ENCODE measurements around the gene LENG9.
"Not testable (repeated sequence)": the region's sequence is repeated elsewhere in the genome, so short reads cannot be mapped to it uniquely, and the experiment has no call there.

The LENG9 gene

DNA sequence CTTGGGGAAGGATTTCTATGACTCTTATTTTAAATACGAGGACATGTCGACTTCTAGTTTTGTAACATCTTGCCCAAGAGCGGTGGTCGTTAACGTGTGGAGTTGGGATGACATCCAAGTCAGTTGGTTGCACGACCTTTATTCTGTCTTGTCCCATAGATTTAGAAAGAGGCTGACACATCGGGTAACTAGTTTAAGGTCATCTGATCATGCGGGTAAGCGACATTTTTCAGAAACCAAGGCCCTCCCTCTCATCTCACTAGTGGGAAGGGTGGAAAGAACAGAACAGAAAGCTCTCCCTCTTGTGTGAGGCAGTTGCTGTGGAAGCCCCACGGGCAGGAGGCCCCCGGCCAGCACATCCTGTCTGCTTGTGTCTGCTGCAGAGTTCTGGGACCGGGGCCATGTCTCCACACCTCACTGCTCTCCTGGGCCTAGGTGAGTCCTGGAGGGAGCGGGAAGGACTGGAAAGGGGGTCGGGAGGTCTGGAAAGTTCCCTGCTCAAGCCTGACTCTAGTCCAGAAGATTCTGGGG, 39.0 kb upstream of the LENG9 start, which contains the start of gene LAIR2:
LAIR2 (plus strand) TSS at position 314 of the 531 bp plus-strand sequence; CDS start at position 402, 88 bp downstream.
- Histone ChIP-seq H3K36me3 (no peaks in the 10 kb centered on the region), H3K27me3 (peaks cover 89% of the 10 kb centered on the region), H3K4me1 (ENCODE audit: control insufficient read depth in 1 of 2, insufficient read depth in 1 of 2, low read depth in 1 of 2, low read length in 1 of 2) (no peaks in the 10 kb centered on the region), H3K9me3 (no peaks in the 10 kb centered on the region), H3K27ac (no peak within 1 kb of the TSS), H3K4me3 (ENCODE audit: low read depth in 1 of 2, low read length in 1 of 2) (no peak within 1 kb of the TSS)
- no peak for TF ChIP-seq CTCF (IDR thresholded peaks at IDR 0.05)

DNA sequence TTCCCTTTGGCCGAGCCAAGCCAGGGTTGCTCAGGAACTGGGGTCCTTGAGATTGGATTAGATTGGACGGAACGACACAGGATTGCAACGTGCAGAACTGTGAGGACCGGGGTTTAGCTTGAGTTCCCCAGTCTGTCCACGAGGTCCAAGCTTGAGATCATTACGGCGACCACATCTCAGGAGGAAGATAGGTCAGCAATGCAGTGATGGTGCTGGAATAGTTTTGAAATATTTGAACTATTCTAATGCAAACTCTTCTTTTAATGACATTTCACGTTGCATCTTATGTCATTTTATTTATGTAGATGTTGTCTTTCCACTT, 34.8 kb upstream of the LENG9 start:
- H3K27me3 ChIP-seq = peaks cover 93% of the 10 kb centered on the region
- not testable (repeated sequence) for H3K27ac ChIP-seq; H3K9me3 ChIP-seq; H3K4me1 ChIP-seq (ENCODE audit: control insufficient read depth in 1 of 2, insufficient read depth in 1 of 2, low read depth in 1 of 2, low read length in 1 of 2); H3K4me3 ChIP-seq (ENCODE audit: low read depth in 1 of 2, low read length in 1 of 2); H3K36me3 ChIP-seq

DNA sequence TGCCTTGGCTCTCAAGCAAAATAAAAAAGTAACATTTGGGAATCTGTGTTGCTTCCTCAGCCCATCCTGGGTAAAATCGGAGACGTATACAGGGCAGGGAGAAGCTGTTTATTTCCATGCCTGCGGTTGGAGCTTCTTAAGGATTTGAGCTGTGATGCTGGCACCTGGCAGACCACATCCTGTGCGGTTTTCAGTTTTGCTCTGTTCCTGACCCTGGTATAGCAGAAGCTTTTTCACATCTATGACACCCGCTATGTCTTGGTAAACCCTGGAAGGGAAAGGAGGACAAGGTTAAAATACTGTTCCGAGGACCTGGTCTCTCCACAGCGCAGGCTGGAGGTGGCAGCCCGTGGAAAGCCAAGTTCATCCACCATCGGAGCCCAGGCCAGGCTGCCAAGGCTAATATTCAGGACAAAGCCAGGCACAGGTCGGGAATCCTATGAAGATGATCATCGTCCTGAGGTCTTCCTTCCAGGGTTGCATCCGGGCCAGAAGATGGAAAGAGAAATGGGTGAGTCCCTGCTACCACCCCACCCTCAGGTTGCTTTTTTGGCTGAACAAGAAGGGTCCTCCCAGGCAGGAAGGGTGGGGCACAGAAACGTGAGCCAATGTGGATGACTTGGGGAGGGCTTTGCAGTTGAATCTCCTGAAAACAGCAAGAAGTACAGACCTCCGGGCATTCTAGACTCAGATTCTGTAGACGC, 34.3 kb upstream of the LENG9 start:
- H3K4me3 ChIP-seq (ENCODE audit: low read depth in 1 of 2, low read length in 1 of 2); H3K4me1 ChIP-seq (ENCODE audit: control insufficient read depth in 1 of 2, insufficient read depth in 1 of 2, low read depth in 1 of 2, low read length in 1 of 2); H3K9me3 ChIP-seq; H3K27ac ChIP-seq; H3K36me3 ChIP-seq: not testable (repeated sequence)
- H3K27me3 ChIP-seq = peaks cover 93% of the 10 kb centered on the region

DNA sequence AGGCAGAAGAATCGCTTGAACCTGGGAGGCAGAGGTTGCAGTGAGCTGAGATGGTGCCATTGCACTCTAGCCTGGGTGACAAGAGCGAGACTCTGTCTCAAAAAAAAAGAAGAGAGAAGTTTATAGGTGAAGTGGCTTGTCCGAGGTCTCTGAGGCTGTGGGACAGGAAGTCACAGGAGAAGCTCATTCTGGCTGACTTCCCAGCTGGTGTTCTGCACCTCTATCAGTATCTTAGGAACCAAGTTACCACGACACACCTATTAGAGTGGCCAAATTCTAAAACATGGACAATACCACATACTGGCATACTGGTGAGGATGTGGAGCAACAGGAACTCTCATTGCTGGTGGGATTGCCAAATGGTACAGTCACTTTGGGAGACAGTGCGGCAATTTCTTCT, 31.7 kb upstream of the LENG9 start:
- not testable (repeated sequence) for H3K9me3 ChIP-seq; H3K4me1 ChIP-seq (ENCODE audit: control insufficient read depth in 1 of 2, insufficient read depth in 1 of 2, low read depth in 1 of 2, low read length in 1 of 2); H3K27ac ChIP-seq; H3K36me3 ChIP-seq; H3K4me3 ChIP-seq (ENCODE audit: low read depth in 1 of 2, low read length in 1 of 2)
- H3K27me3 ChIP-seq = peaks cover 92% of the 10 kb centered on the region

- no peak for TF ChIP-seq CTCF (IDR thresholded peaks at IDR 0.05)
Observed at GRCh38 chr19:54493967-54494585, 30.5 kb upstream of the LENG9 start.

GRCh38 chr19:54493056-54493455, 29.5 kb upstream of the LENG9 start:
- H3K4me1 ChIP-seq (ENCODE audit: control insufficient read depth in 1 of 2, insufficient read depth in 1 of 2, low read depth in 1 of 2, low read length in 1 of 2) = not testable (repeated sequence)
- H3K27me3 ChIP-seq = peaks cover 93% of the 10 kb centered on the region

More at GRCh38 chr19:54493967-54494585, 30.5 kb upstream of the LENG9 start:
- no peak overlapping the region for H3K27ac ChIP-seq
- H3K9me3 ChIP-seq = no peaks in the 10 kb centered on the region
- H3K36me3 ChIP-seq = no peaks in the 10 kb centered on the region
- no peaks in the 10 kb centered on the region for H3K4me1 ChIP-seq (ENCODE audit: control insufficient read depth in 1 of 2, insufficient read depth in 1 of 2, low read depth in 1 of 2, low read length in 1 of 2)
- no peak overlapping the region for H3K4me3 ChIP-seq (ENCODE audit: low read depth in 1 of 2, low read length in 1 of 2)
- H3K27me3 ChIP-seq = peaks cover 92% of the 10 kb centered on the region

GRCh38 chr19:54492568-54492967, 29.0 kb upstream of the LENG9 start:
- H3K4me3 ChIP-seq (ENCODE audit: low read depth in 1 of 2, low read length in 1 of 2) = no peak overlapping the region
- no peaks in the 10 kb centered on the region for H3K4me1 ChIP-seq (ENCODE audit: control insufficient read depth in 1 of 2, insufficient read depth in 1 of 2, low read depth in 1 of 2, low read length in 1 of 2)
- peaks cover 93% of the 10 kb centered on the region for H3K27me3 ChIP-seq
- H3K27ac ChIP-seq = no peak overlapping the region
- no peak for TF ChIP-seq CTCF (IDR thresholded peaks at IDR 0.05)
- H3K9me3 ChIP-seq = no peaks in the 10 kb centered on the region
- H3K36me3 ChIP-seq = no peaks in the 10 kb centered on the region

More at GRCh38 chr19:54493056-54493455, 29.5 kb upstream of the LENG9 start:
- not testable (repeated sequence) for H3K9me3 ChIP-seq; H3K27ac ChIP-seq; H3K36me3 ChIP-seq; H3K4me3 ChIP-seq (ENCODE audit: low read depth in 1 of 2, low read length in 1 of 2)

Data from neutrophil (primary cell).